HepG2 (cell line): ENCODE data around the gene ZNF512B. TPM values are rescaled to one million over a fixed set of nuclear protein-coding genes. Genes with fewer than 3 reads are reported as not detected.

Experiments used
- AGO1 ChIP-seq: fragments of 200-400 bp; formaldehyde crosslinking; IDR thresholded peaks from 2 replicates; pipeline ENCODE4 v1.6.1; 2017; ENCODE audit warnings: mild to moderate bottlenecking, low read depth, low read length, moderate library complexity; ENCODE audit not compliant: poor library complexity, severe bottlenecking
- CENPT ChIP-seq: sonication (generic); formaldehyde crosslinking; IDR thresholded peaks from 2 replicates; pipeline ENCODE4 v1.8.0; 2022; ENCODE audit warnings: low read depth, mild to moderate bottlenecking, moderate library complexity, missing genetic modification reagents
- HES4 ChIP-seq: sonication (generic); formaldehyde crosslinking; IDR thresholded peaks from 2 replicates; pipeline ENCODE4 v1.9.0; 2021; ENCODE audit warnings: mild to moderate bottlenecking, missing genetic modification reagents, borderline replicate concordance
- KAT8 ChIP-seq: IDR thresholded peaks from 2 replicates; pipeline ENCODE4 v1.6.1; 2016; ENCODE audit warnings: missing genetic modification reagents, missing compliant biosample characterization
- MEIS2 ChIP-seq: sonication (generic); formaldehyde crosslinking; IDR thresholded peaks from 2 replicates; pipeline ENCODE4 v1.9.0; 2021; ENCODE audit warnings: mild to moderate bottlenecking, missing genetic modification reagents
- MXD1 ChIP-seq: sonication (generic); formaldehyde crosslinking; IDR thresholded peaks from 2 replicates; pipeline ENCODE4 v1.4.0; 2020; ENCODE audit warnings: mild to moderate bottlenecking, missing genetic modification reagents
- NONO ChIP-seq, 2 experiments: fragments of 450-650 bp in 1 of 2; sonication (generic) in 1 of 2; formaldehyde crosslinking in 1 of 2; IDR thresholded peaks in 1 of 2; conservative IDR thresholded peaks in 1 of 2; 2 replicates each; pipeline versions ENCODE4 v1.6.1 to v1.8.0; 2017 to 2022; ENCODE audit warnings: mild to moderate bottlenecking in 1 of 2, missing genetic modification reagents in 1 of 2, moderate library complexity in 1 of 2
- RARA ChIP-seq: IDR thresholded peaks from 2 replicates; pipeline ENCODE4 v1.6.1; 2016; ENCODE audit warnings: missing genetic modification reagents, missing compliant biosample characterization
- RBM39 ChIP-seq: fragments of 200-400 bp; formaldehyde crosslinking; IDR thresholded peaks from one replicate; pipeline ENCODE4 v1.6.1; 2018; ENCODE audit warnings: antibody characterized with exemption, mild to moderate bottlenecking, low read depth, low read length; ENCODE audit not compliant: poor library complexity, severe bottlenecking
- ZFP36L2 ChIP-seq: sonication (generic); formaldehyde crosslinking; IDR thresholded peaks from 2 replicates; pipeline ENCODE4 v1.4.0; 2020; ENCODE audit warnings: missing genetic modification reagents
- ZKSCAN1 ChIP-seq: fragments of 150-350 bp; IDR thresholded peaks from 2 replicates; pipeline ENCODE4 v1.6.1; 2014; ENCODE audit warnings: low read length
- ZNF225 ChIP-seq: sonication (generic); formaldehyde crosslinking; IDR thresholded peaks from 2 replicates; pipeline ENCODE4 v1.4.0; 2020; ENCODE audit warnings: mild to moderate bottlenecking, missing genetic modification reagents
- ZNF274 ChIP-seq: sonication (generic); formaldehyde crosslinking; IDR thresholded peaks from 2 replicates; pipeline ENCODE4 v1.5.1; 2020; ENCODE audit warnings: mild to moderate bottlenecking, missing genetic modification reagents
- ZNF619 ChIP-seq: sonication (generic); formaldehyde crosslinking; IDR thresholded peaks from 2 replicates; pipeline ENCODE4 v1.4.0; 2020; ENCODE audit warnings: mild to moderate bottlenecking, missing genetic modification reagents
- ZNF644 ChIP-seq: IDR thresholded peaks from 2 replicates; pipeline ENCODE4 v1.6.1; 2016; ENCODE audit warnings: low read depth
- ZNF746 ChIP-seq: sonication (generic); formaldehyde crosslinking; IDR thresholded peaks from 2 replicates; pipeline ENCODE4 v1.8.0; 2022; ENCODE audit warnings: mild to moderate bottlenecking, missing genetic modification reagents
- ZNF883 ChIP-seq: sonication (generic); formaldehyde crosslinking; IDR thresholded peaks from 2 replicates; pipeline ENCODE4 v1.5.1; 2020; ENCODE audit warnings: mild to moderate bottlenecking, missing genetic modification reagents; ENCODE audit errors: not compliant biosample characterization
- polyA plus RNA-seq, 8 experiments: library from polyadenylated mRNA; depleted of rRNA in 3 of 8; stranded (reverse) in 7 of 8; unstranded in 1 of 8; fragments of >200 nt; fragmentation: Illumina TruSeq in 4 of 8; extraction: Trizol in 4 of 8; gene quantifications; 2 replicates each; pipeline versions ENCODE4 v1.2.1 to v1.2.3, GENCODE V29; 2011 to 2016; ENCODE audit warnings: low read depth in 4 of 8, missing spikeins in 1 of 8, mixed read lengths in 1 of 8; ENCODE audit not compliant: insufficient read depth in 1 of 8
- total RNA-seq, 5 experiments: library from RNA; depleted of rRNA; stranded (reverse); fragments of >200 nt; fragmentation: Illumina TruSeq; extraction: Trizol; gene quantifications; 2 replicates each; pipeline ENCODE4 v1.2.3, GENCODE V29; 2016; ENCODE audit warnings: low read depth in 1 of 5
- TF ChIP-seq, protein P1 (sequence below): sonication (generic); formaldehyde crosslinking; IDR thresholded peaks from 2 replicates; pipeline ENCODE4 v1.4.0; 2020; ENCODE audit warnings: mild to moderate bottlenecking, missing genetic modification reagents
- TF ChIP-seq, protein P2 (sequence below): sonication (generic); formaldehyde crosslinking; IDR thresholded peaks from 2 replicates; pipeline ENCODE4 v1.5.1; 2020; ENCODE audit warnings: mild to moderate bottlenecking, missing genetic modification reagents, moderate library complexity
- TF ChIP-seq, protein P3 (sequence below): sonication (generic); formaldehyde crosslinking; IDR thresholded peaks from 2 replicates; pipeline ENCODE4 v1.5.1; 2020; ENCODE audit warnings: mild to moderate bottlenecking, moderate library complexity, missing genetic modification reagents

The ZNF512B gene
- total and polyA plus RNA-seq, 2 of the 13 experiments (the other 11 are each of a cell fraction or from before 2014, with no cell fraction given) = 11.5 to 30.6 TPM

DNA sequence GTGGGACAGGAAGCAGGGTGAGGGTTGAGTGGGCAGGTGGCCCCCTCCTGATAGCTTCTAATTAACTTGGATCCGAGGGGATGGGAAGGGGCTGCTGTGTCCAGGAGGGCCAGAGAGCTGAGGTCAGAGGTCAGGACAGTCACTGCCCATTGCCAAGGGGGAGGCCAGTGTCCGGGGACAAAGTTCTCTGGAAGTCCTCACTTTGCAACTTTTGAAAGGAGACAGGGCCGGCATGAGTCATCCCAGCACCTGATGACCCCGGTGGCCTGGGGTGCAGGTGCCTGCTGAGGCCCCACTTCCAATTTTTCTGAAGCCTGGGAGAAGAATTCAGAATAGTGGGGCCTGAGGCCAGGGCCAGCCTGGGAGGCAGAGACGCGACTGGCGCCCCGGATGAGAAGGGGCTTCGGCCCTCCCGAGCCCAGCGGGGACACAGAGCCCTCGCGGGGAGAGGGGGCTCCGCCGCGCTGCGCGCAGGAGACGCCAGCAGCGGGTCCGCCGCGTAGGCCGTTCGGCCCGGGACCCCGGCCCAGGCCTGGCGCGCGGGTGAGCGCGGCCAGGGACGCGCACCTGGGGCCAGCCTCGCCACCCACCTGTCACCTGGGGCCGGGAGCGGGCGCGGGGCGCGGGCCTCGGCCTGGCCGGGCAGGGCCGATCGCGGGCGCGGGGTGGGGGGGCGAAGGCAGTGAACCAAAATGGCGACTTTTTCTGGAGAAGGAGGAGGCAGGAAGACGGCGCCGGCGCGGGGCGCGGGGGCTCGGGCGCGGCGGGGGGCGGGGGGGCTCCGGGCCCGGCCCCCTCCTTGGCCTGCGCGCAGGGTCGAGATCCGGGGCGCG, 586 bp downstream of the ZNF512B start (continued):
- peak; percentile 93; the same call in 1 of the 2 replicates for TF ChIP-seq ZNF619 (CRISPR knock-in tag)
- 0 out of 2 replicates have a peak, but pooled peaks have one; percentile 32 for TF ChIP-seq ZFP36L2 (CRISPR knock-in tag)
- TF ChIP-seq KAT8 = peak; percentile 69
- peak; percentile 92 for TF ChIP-seq ZNF746 (CRISPR knock-in tag)
- peak; percentile 88 for TF ChIP-seq RARA (CRISPR knock-in tag)
- peak; percentile 75; the same call in 1 of the 2 replicates for TF ChIP-seq ZNF274 (CRISPR knock-in tag)
- peak; percentile 64 for TF ChIP-seq ZNF883
- TF ChIP-seq, protein P1, sequence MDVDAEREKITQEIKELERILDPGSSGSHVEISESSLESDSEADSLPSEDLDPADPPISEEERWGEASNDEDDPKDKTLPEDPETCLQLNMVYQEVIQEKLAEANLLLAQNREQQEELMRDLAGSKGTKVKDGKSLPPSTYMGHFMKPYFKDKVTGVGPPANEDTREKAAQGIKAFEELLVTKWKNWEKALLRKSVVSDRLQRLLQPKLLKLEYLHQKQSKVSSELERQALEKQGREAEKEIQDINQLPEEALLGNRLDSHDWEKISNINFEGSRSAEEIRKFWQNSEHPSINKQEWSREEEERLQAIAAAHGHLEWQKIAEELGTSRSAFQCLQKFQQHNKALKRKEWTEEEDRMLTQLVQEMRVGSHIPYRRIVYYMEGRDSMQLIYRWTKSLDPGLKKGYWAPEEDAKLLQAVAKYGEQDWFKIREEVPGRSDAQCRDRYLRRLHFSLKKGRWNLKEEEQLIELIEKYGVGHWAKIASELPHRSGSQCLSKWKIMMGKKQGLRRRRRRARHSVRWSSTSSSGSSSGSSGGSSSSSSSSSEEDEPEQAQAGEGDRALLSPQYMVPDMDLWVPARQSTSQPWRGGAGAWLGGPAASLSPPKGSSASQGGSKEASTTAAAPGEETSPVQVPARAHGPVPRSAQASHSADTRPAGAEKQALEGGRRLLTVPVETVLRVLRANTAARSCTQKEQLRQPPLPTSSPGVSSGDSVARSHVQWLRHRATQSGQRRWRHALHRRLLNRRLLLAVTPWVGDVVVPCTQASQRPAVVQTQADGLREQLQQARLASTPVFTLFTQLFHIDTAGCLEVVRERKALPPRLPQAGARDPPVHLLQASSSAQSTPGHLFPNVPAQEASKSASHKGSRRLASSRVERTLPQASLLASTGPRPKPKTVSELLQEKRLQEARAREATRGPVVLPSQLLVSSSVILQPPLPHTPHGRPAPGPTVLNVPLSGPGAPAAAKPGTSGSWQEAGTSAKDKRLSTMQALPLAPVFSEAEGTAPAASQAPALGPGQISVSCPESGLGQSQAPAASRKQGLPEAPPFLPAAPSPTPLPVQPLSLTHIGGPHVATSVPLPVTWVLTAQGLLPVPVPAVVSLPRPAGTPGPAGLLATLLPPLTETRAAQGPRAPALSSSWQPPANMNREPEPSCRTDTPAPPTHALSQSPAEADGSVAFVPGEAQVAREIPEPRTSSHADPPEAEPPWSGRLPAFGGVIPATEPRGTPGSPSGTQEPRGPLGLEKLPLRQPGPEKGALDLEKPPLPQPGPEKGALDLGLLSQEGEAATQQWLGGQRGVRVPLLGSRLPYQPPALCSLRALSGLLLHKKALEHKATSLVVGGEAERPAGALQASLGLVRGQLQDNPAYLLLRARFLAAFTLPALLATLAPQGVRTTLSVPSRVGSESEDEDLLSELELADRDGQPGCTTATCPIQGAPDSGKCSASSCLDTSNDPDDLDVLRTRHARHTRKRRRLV (CRISPR knock-in tag) = peak; percentile 79; the same call in 1 of the 2 replicates
- peak; percentile 70 for TF ChIP-seq MEIS2
- TF ChIP-seq HES4 (CRISPR knock-in tag) = peak; percentile 82; the same call in 1 of the 2 replicates
- TF ChIP-seq CENPT (CRISPR knock-in tag) = no peak
- TF ChIP-seq ZKSCAN1 = no peak
- no peak for TF ChIP-seq NONO (IDR thresholded peaks at IDR 0.05)
- no peak for TF ChIP-seq NONO (CRISPR knock-in tag; conservative IDR thresholded peaks at IDR 0.05)
- no peak for TF ChIP-seq AGO1
- TF ChIP-seq, protein P2, sequence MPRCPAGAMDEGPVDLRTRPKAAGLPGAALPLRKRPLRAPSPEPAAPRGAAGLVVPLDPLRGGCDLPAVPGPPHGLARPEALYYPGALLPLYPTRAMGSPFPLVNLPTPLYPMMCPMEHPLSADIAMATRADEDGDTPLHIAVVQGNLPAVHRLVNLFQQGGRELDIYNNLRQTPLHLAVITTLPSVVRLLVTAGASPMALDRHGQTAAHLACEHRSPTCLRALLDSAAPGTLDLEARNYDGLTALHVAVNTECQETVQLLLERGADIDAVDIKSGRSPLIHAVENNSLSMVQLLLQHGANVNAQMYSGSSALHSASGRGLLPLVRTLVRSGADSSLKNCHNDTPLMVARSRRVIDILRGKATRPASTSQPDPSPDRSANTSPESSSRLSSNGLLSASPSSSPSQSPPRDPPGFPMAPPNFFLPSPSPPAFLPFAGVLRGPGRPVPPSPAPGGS (CRISPR knock-in tag) = peak; percentile 65; the same call in 1 of the 2 replicates
- peak; percentile 29 for TF ChIP-seq RBM39
- TF ChIP-seq, protein P3, sequence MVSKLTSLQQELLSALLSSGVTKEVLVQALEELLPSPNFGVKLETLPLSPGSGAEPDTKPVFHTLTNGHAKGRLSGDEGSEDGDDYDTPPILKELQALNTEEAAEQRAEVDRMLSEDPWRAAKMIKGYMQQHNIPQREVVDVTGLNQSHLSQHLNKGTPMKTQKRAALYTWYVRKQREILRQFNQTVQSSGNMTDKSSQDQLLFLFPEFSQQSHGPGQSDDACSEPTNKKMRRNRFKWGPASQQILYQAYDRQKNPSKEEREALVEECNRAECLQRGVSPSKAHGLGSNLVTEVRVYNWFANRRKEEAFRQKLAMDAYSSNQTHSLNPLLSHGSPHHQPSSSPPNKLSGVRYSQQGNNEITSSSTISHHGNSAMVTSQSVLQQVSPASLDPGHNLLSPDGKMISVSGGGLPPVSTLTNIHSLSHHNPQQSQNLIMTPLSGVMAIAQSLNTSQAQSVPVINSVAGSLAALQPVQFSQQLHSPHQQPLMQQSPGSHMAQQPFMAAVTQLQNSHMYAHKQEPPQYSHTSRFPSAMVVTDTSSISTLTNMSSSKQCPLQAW = peak; percentile 79
- TF ChIP-seq MXD1 = peak; percentile 74
- peak; percentile 23; the same call in 1 of the 2 replicates for TF ChIP-seq ZNF644
- TF ChIP-seq ZNF225 (CRISPR knock-in tag) = peak; percentile 57; the same call in 1 of the 2 replicates
